Measurements from ENCODE around the gene FOXF1. TPM values are rescaled to one million over a fixed set of nuclear protein-coding genes. Genes with fewer than 3 reads are reported as not detected.
A peak's percentile ranks its signal among the peaks of the same experiment; 100 is the strongest.

The FOXF1 gene
- total RNA-seq, 6 experiments from 2014 or later = 0.58 to 1.6 (median 1.2) TPM

DNA sequence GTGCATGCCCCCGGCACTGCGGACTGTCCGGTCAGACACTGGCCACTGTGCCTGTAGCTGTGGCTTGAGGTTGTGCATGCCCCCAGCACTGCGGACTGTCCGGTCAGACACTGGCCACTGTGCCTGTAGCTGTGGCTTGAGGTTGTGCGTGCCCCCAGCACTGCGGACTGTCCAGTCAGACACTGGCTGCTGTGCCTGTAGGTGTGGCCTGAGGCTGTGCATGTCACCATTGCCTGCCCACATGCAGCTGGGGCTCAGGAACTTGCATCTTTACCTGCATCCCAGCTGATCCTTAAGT is 39.5 kb downstream of the FOXF1 start:
- ATAC-seq (no peak), DNase-seq (no peak)
- no CpG with 5 or more reads among the region's 7 CpGs for WGBS (ENCODE audit: insufficient coverage, low coverage, low lambda C conversion rate, missing lambda C conversion rate)
- Histone ChIP-seq H3K9me3 (no peaks in the 10 kb centered on the region), H3K27ac (no peak overlapping the region), H3K4me1 (peaks cover 0 to 6% (median 2%) of the 10 kb centered on the region in 4 donors), H3K27me3 (no peaks in the 10 kb centered on the region), H3K4me3 (no peak overlapping the region), H3K36me3 (peaks cover 0 to 23% (median 3%) of the 10 kb centered on the region in 4 donors)
- TF ChIP-seq POLR2A (IDR thresholded peaks at IDR 0.05) = no peak
- TF ChIP-seq, protein P1, sequence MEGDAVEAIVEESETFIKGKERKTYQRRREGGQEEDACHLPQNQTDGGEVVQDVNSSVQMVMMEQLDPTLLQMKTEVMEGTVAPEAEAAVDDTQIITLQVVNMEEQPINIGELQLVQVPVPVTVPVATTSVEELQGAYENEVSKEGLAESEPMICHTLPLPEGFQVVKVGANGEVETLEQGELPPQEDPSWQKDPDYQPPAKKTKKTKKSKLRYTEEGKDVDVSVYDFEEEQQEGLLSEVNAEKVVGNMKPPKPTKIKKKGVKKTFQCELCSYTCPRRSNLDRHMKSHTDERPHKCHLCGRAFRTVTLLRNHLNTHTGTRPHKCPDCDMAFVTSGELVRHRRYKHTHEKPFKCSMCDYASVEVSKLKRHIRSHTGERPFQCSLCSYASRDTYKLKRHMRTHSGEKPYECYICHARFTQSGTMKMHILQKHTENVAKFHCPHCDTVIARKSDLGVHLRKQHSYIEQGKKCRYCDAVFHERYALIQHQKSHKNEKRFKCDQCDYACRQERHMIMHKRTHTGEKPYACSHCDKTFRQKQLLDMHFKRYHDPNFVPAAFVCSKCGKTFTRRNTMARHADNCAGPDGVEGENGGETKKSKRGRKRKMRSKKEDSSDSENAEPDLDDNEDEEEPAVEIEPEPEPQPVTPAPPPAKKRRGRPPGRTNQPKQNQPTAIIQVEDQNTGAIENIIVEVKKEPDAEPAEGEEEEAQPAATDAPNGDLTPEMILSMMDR (IDR thresholded peaks at IDR 0.05) = no peak
- intact Hi-C loops (cut with DNase I) = no loop called here

DNA sequence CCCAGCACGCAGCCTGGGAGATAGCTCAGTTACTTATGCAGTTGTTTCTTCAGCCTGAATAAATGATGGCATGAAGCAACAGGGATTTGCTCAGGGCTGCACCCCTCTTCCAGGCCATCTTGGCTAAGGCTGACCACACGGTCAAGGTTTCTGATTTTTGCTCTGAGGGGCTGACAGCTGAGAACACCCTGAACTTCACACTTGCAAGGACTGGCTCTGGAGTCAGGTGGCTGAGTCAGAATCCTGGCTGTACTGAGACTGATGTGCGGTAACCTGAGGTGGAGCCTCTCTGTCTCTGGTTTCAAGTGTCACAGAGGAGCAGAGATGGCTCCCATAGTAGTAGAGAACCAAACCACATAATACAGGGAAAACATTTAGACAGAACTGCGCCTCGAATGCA is 40.0 kb downstream of the FOXF1 start:
- DNase-seq (no peak), ATAC-seq (no peak)
- H3K9me3 ChIP-seq = no peaks in the 10 kb centered on the region
- H3K4me1 ChIP-seq = peaks cover 0 to 6% (median 2%) of the 10 kb centered on the region in 4 donors
- H3K27me3 ChIP-seq = no peaks in the 10 kb centered on the region
- 100% methylated on average over 2 of the region's 5 CpGs for WGBS (ENCODE audit: insufficient coverage, low coverage, low lambda C conversion rate, missing lambda C conversion rate)
- H3K27ac ChIP-seq = no peak overlapping the region
- H3K36me3 ChIP-seq = peaks cover 0 to 23% (median 3%) of the 10 kb centered on the region in 4 donors
- TF ChIP-seq POLR2A (IDR thresholded peaks at IDR 0.05) = no peak
- TF ChIP-seq, protein P1 (IDR thresholded peaks at IDR 0.05) = no peak
- H3K4me3 ChIP-seq = no peak overlapping the region
- intact Hi-C loops (cut with DNase I) = no loop called here

DNA sequence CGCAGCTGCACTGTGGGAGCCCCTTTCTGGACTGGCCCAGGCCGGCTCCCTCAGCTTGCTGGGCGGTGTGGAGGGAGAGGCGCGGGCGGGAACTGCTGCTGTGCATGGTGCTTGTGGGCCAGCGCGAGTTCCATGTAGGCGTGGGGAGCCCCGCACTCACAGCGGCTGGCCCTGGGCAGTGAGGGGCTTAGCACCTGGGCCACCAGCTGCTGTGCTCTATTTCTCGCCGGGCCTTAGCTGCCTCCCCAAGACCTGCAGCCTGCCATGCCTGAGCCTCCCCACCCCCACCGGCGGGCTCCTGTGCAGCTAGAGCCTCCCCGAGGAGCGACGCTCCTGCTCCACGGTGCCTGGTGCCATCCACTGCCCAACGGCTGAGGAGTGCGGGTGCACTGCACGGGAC is 43.0 kb downstream of the FOXF1 start:
- H3K36me3 ChIP-seq = no peaks in the 10 kb centered on the region

DNA sequence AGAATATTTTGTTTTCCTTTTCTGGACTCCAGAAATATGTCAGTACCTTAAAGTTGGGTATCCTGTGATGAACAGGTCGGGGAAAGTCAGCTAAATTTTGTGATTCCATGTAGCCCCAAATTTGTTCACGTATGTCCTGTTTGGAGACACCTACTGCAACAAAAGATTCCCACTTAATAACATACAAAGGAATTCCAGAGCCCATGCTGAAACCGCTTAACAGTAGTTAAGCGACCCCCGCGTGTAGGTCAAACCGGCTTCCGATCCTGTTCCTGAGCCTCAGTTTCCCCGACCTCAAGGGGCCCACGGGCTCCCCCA is 44.2 kb downstream of the FOXF1 start:
- intact Hi-C loops (cut with DNase I) = no loop called here
- 5% methylated on average over 10 of the region's 10 CpGs for WGBS (ENCODE audit: insufficient coverage, low coverage, low lambda C conversion rate, missing lambda C conversion rate)

More for the DNA sequence above, 43.0 kb downstream of the FOXF1 start:
- TF ChIP-seq POLR2A (IDR thresholded peaks at IDR 0.05) = no peak
- TF ChIP-seq, protein P1 (IDR thresholded peaks at IDR 0.05) = no peak
- Histone ChIP-seq H3K27ac (no peak overlapping the region), H3K4me3 (no peak overlapping the region), H3K4me1 (peaks cover 0 to 10% (median 4%) of the 10 kb centered on the region in 4 donors), H3K9me3 (no peaks in the 10 kb centered on the region), H3K27me3 (no peaks in the 10 kb centered on the region)
- ATAC-seq (no peak), DNase-seq (no peak)
- 100% methylated on average over 1 of the region's 22 CpGs for WGBS (ENCODE audit: insufficient coverage, low coverage, low lambda C conversion rate, missing lambda C conversion rate)
- intact Hi-C loops (cut with DNase I) = no loop called here

More for the DNA sequence above, 44.2 kb downstream of the FOXF1 start:
- no peak for TF ChIP-seq POLR2A (IDR thresholded peaks at IDR 0.05)
- TF ChIP-seq, protein P1 (IDR thresholded peaks at IDR 0.05) = no peak
- DNase-seq (no peak), ATAC-seq (no peak)
- peak overlapping the region; percentile 73 to 84 (median 76) for H3K27ac ChIP-seq
- H3K9me3 ChIP-seq = no peaks in the 10 kb centered on the region
- H3K4me3 ChIP-seq = peak overlapping the region; percentile 77 to 95 (median 88)
- no peaks in the 10 kb centered on the region for H3K36me3 ChIP-seq
- H3K27me3 ChIP-seq = no peaks in the 10 kb centered on the region
- H3K4me1 ChIP-seq = peaks cover 0 to 10% (median 4%) of the 10 kb centered on the region in 4 donors

Measured in right lobe of liver (tissue), 6 donors.